H1 (cell line): ENCODE data around the gene PRKAB2.

Source experiments
- CREB1 ChIP-seq: IDR thresholded peaks from 2 replicates; pipeline ENCODE4 v1.6.1; 2012; ENCODE audit warnings: inconsistent platforms
- MAFK ChIP-seq: IDR thresholded peaks from 2 replicates; pipeline ENCODE4 v1.6.1; 2012; ENCODE audit warnings: low read depth, mild to moderate bottlenecking, improper control_type of control experiment, low read length
- POLR2A ChIP-seq, 2 experiments: IDR thresholded peaks; 1 replicate in 1 of 2; 2 replicates in 1 of 2; pipeline ENCODE4 v1.6.1; 2011; ENCODE audit warnings: low read depth in 2 of 2, low read length in 2 of 2, mild to moderate bottlenecking in 2 of 2; ENCODE audit errors: control extremely low read depth in 1 of 2
- POLR2AphosphoS5 ChIP-seq: IDR thresholded peaks from 2 replicates; pipeline ENCODE4 v1.6.1; 2011; ENCODE audit warnings: low read depth, low read length
- SUZ12 ChIP-seq: fragments of 200-600 bp; sonication (generic); IDR thresholded peaks from 2 replicates; pipeline ENCODE4 v1.6.1; 2012; ENCODE audit warnings: mild to moderate bottlenecking, inconsistent platforms, low read length, moderate library complexity, mixed read lengths
- TAF1 ChIP-seq: IDR thresholded peaks from 2 replicates; pipeline ENCODE4 v1.6.1; 2011; ENCODE audit warnings: mild to moderate bottlenecking, low read depth, low read length
- ZNF274 ChIP-seq: IDR thresholded peaks from 2 replicates; pipeline ENCODE4 v1.7.0; 2012; ENCODE audit warnings: low read length, borderline replicate concordance; ENCODE audit errors: extremely low read depth
- TF ChIP-seq, protein P1 (sequence below), 3 experiments: IDR thresholded peaks; 1 replicate in 2 of 3; 2 replicates in 1 of 3; pipeline versions ENCODE4 v1.5.1 to v1.6.1; 2011; ENCODE audit warnings: low read length in 3 of 3, mild to moderate bottlenecking in 3 of 3, inconsistent platforms in 2 of 3, low read depth in 1 of 3, moderate library complexity in 1 of 3; ENCODE audit not compliant: insufficient read depth in 1 of 3; ENCODE audit errors: control extremely low read depth in 1 of 3

DNA sequence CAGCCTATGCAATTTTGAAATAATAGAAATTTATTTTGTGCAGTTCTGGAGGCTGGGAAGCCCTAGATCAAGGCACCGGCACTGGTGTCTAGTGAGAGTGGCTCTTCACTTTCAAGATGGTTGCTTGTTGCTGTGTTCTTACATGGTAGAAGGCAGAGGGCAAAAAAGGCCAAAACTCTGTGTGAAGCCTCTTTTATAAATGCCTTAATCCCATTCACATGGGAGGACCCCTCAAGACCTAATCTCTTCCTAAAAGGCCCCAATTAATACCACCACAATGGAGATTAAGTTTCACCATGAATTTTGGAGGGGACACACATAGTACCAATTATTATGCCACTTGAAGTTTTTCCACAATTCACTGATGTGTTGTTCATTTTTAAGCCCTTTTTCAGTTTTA is 21.0 kb downstream of the PRKAB2 start:
- no peak for TF ChIP-seq POLR2AphosphoS5
- TF ChIP-seq TAF1: no peak
- TF ChIP-seq POLR2A (IDR thresholded peaks at IDR 0.05; ENCODE audit: control extremely low read depth in 1 of 2, low read depth in 2 of 2, low read length in 2 of 2): no peak
- TF ChIP-seq, protein P1, sequence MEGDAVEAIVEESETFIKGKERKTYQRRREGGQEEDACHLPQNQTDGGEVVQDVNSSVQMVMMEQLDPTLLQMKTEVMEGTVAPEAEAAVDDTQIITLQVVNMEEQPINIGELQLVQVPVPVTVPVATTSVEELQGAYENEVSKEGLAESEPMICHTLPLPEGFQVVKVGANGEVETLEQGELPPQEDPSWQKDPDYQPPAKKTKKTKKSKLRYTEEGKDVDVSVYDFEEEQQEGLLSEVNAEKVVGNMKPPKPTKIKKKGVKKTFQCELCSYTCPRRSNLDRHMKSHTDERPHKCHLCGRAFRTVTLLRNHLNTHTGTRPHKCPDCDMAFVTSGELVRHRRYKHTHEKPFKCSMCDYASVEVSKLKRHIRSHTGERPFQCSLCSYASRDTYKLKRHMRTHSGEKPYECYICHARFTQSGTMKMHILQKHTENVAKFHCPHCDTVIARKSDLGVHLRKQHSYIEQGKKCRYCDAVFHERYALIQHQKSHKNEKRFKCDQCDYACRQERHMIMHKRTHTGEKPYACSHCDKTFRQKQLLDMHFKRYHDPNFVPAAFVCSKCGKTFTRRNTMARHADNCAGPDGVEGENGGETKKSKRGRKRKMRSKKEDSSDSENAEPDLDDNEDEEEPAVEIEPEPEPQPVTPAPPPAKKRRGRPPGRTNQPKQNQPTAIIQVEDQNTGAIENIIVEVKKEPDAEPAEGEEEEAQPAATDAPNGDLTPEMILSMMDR (IDR thresholded peaks at IDR 0.05; ENCODE audit: control extremely low read depth in 1 of 3, insufficient read depth in 1 of 3, low read depth in 1 of 3, low read length in 3 of 3): no peak
- no peak for TF ChIP-seq CREB1
- no peak for TF ChIP-seq MAFK
- TF ChIP-seq SUZ12: no peak
- TF ChIP-seq ZNF274: no peak
